H1 (cell line): ENCODE results near the gene SLC26A1. TPM values are rescaled to one million over a fixed set of nuclear protein-coding genes. Genes with fewer than 3 reads are reported as not detected.

Source experiments
- CTCF ChIA-PET: fragments of 300-600 bp; sonication (Branson Sonifier 250); formaldehyde crosslinking; loops from one replicate; lab custom pipeline; 2021; ENCODE audit not compliant: partially characterized antibody; lab: Charles Lee
- POLR2A ChIA-PET: fragments of 300-600 bp; sonication (Branson Sonifier 250); formaldehyde crosslinking; loops from one replicate; lab custom pipeline; 2021; ENCODE audit warnings: inconsistent platforms; ENCODE audit not compliant: partially characterized antibody; lab: Charles Lee
- DNase-seq, 2 experiments: peaks; one replicate each; pipeline versions ENCODE4 v3.0.0 to v3.0.0-alpha.2; 2010 to 2022; ENCODE audit warnings: low spot score in 2 of 2, low read depth in 1 of 2, mixed read lengths in 1 of 2
- FAIRE-seq: peaks from 2 replicates; lab custom pipeline; 2011; peaks lifted over from hg19 to GRCh38; lab: Jason Lieb, UNC
- H2AFZ ChIP-seq: 2 replicates; pipeline ENCODE4 v1.8.1; 2012; ENCODE audit warnings: low read length, inconsistent platforms
- H2AK5ac ChIP-seq: 2 replicates; pipeline ENCODE4 v1.6.1; 2013; ENCODE audit warnings: low read depth, low read length
- H2BK120ac ChIP-seq: replicated peaks from 2 replicates; pipeline ENCODE3; 2013; ENCODE audit warnings: low read depth, low read length, inconsistent platforms
- H2BK12ac ChIP-seq: 2 replicates; pipeline ENCODE4 v1.6.1; 2013; ENCODE audit warnings: low read depth, low read length
- H2BK15ac ChIP-seq: 2 replicates; pipeline ENCODE4 v1.6.1; 2013; ENCODE audit warnings: low read length
- H2BK20ac ChIP-seq: 2 replicates; pipeline ENCODE4 v1.6.1; 2013; ENCODE audit warnings: low read length
- H2BK5ac ChIP-seq: 2 replicates; pipeline ENCODE4 v1.6.1; 2013; ENCODE audit warnings: low read depth, low read length
- H3K14ac ChIP-seq: 2 replicates; pipeline ENCODE4 v1.6.1; 2013; ENCODE audit warnings: inconsistent platforms; ENCODE audit not compliant: insufficient read length
- H3K18ac ChIP-seq: 2 replicates; pipeline ENCODE4 v1.6.1; 2013; ENCODE audit warnings: low read length; ENCODE audit errors: extremely low read depth
- H3K23ac ChIP-seq: 2 replicates; pipeline ENCODE4 v1.6.1; 2013; ENCODE audit warnings: inconsistent platforms; ENCODE audit not compliant: insufficient read length
- H3K23me2 ChIP-seq: 2 replicates; pipeline ENCODE4 v1.6.1; 2013; ENCODE audit warnings: low read depth, low read length
- H3K27ac ChIP-seq: 2 replicates; pipeline ENCODE4 v1.6.1; 2011; ENCODE audit warnings: low read depth, low read length, inconsistent platforms
- H3K27me3 ChIP-seq, 4 experiments: replicated peaks in 1 of 4; 1 replicate in 1 of 4; 2 replicates in 3 of 4; pipeline versions ENCODE4 v1.6.1 to v1.8.1; 2011 to 2013; ENCODE audit warnings: low read length in 3 of 4, mild to moderate bottlenecking in 3 of 4, inconsistent platforms in 2 of 4, mixed read lengths in 2 of 4, moderate library complexity in 1 of 4; ENCODE audit not compliant: control insufficient read depth in 3 of 4, insufficient read depth in 3 of 4; ENCODE audit errors: extremely low read depth in 1 of 4
- H3K36me3 ChIP-seq, 4 experiments: 2 replicates each; pipeline versions ENCODE4 v1.6.1 to v1.8.1; 2011 to 2013; ENCODE audit warnings: mild to moderate bottlenecking in 4 of 4, low read length in 3 of 4, moderate library complexity in 2 of 4, control low read depth in 1 of 4, inconsistent platforms in 1 of 4; ENCODE audit not compliant: insufficient read depth in 4 of 4, control insufficient read depth in 2 of 4
- H3K4ac ChIP-seq: replicated peaks from 2 replicates; pipeline ENCODE3; 2013; ENCODE audit warnings: low read length, low read depth, mixed read lengths, inconsistent platforms; ENCODE audit not compliant: insufficient read length
- H3K4me1 ChIP-seq, 4 experiments: replicated peaks in 1 of 4; 1 replicate in 1 of 4; 2 replicates in 3 of 4; pipeline versions ENCODE4 v1.6.1 to v1.8.1; 2011 to 2013; ENCODE audit warnings: low read length in 3 of 4, inconsistent platforms in 2 of 4, mixed read lengths in 1 of 4; ENCODE audit not compliant: insufficient read depth in 4 of 4, control insufficient read depth in 3 of 4
- H3K4me2 ChIP-seq, 2 experiments: 2 replicates each; pipeline versions ENCODE4 v1.6.1 to v1.8.1; 2011 to 2013; ENCODE audit warnings: low read depth in 2 of 2, low read length in 2 of 2, control low read depth in 1 of 2, inconsistent platforms in 1 of 2, mild to moderate bottlenecking in 1 of 2; ENCODE audit not compliant: insufficient read depth in 1 of 2
- H3K4me3 ChIP-seq, 4 experiments: fragments of 200-600, 300-600 bp in 1 of 4; sonication (generic), shearing (Covaris generic), sonication (Bioruptor Twin) in 1 of 4; 2 replicates each; pipeline versions ENCODE4 v1.5.1 to v1.8.1; 2011 to 2016; ENCODE audit warnings: low read length in 4 of 4, low read depth in 3 of 4, control low read depth in 2 of 4, inconsistent platforms in 2 of 4, mild to moderate bottlenecking in 2 of 4, mixed read lengths in 1 of 4, moderate library complexity in 1 of 4; ENCODE audit not compliant: insufficient read depth in 2 of 4; ENCODE audit errors: extremely low read depth in 1 of 4
- H3K56ac ChIP-seq: replicated peaks from 2 replicates; pipeline ENCODE3; 2013; ENCODE audit warnings: low read depth, mild to moderate bottlenecking, mixed read lengths, low read length, inconsistent platforms; ENCODE audit not compliant: insufficient read length
- H3K79me1 ChIP-seq: 2 replicates; pipeline ENCODE4 v1.6.1; 2013; ENCODE audit warnings: low read depth, low read length, control low read depth
- H3K79me2 ChIP-seq, 2 experiments: 2 replicates each; pipeline versions ENCODE4 v1.6.1 to v1.8.1; 2012 to 2013; ENCODE audit warnings: low read length in 2 of 2, mild to moderate bottlenecking in 2 of 2, inconsistent platforms in 1 of 2; ENCODE audit not compliant: insufficient read depth in 2 of 2, control insufficient read depth in 1 of 2
- H3K9ac ChIP-seq, 4 experiments: replicated peaks in 1 of 4; 1 replicate in 1 of 4; 2 replicates in 3 of 4; pipeline versions ENCODE4 v1.6.1 to v1.8.1; 2011 to 2013; ENCODE audit warnings: low read depth in 3 of 4, low read length in 3 of 4, control low read depth in 2 of 4, mild to moderate bottlenecking in 2 of 4, moderate library complexity in 2 of 4, inconsistent platforms in 1 of 4; ENCODE audit errors: extremely low read depth in 1 of 4
- H3K9me3 ChIP-seq, 2 experiments: 2 replicates each; pipeline versions ENCODE4 v1.6.1 to v1.8.1; 2012 to 2013; ENCODE audit warnings: mild to moderate bottlenecking in 2 of 2, moderate library complexity in 2 of 2, control low read depth in 1 of 2, inconsistent platforms in 1 of 2, low read depth in 1 of 2, low read length in 1 of 2, mixed read lengths in 1 of 2; ENCODE audit not compliant: insufficient read depth in 2 of 2
- H4K20me1 ChIP-seq, 2 experiments: replicated peaks in 1 of 2; 2 replicates each; pipeline versions ENCODE3 to v1.8.1; 2011 to 2013; ENCODE audit warnings: inconsistent platforms in 2 of 2, low read length in 2 of 2, mild to moderate bottlenecking in 1 of 2; ENCODE audit not compliant: insufficient read depth in 2 of 2, control insufficient read depth in 1 of 2
- H4K5ac ChIP-seq: 2 replicates; pipeline ENCODE4 v1.6.1; 2013; ENCODE audit warnings: low read length, low read depth, mixed read lengths, inconsistent platforms; ENCODE audit not compliant: insufficient read length
- H4K8ac ChIP-seq: 2 replicates; pipeline ENCODE4 v1.8.0; 2013; ENCODE audit warnings: mild to moderate bottlenecking, moderate library complexity, low read length, inconsistent platforms; ENCODE audit not compliant: insufficient read depth; ENCODE audit errors: extremely low read depth
- H4K91ac ChIP-seq: replicated peaks from 2 replicates; pipeline ENCODE3; 2013; ENCODE audit warnings: low read length, mixed read lengths, inconsistent platforms; ENCODE audit not compliant: insufficient read length
- CHD1 ChIP-seq: IDR thresholded peaks from 2 replicates; pipeline ENCODE4 v1.6.1; 2012; ENCODE audit warnings: low read depth, low read length, improper control_type of control experiment
- CREB1 ChIP-seq: IDR thresholded peaks from 2 replicates; pipeline ENCODE4 v1.6.1; 2012; ENCODE audit warnings: inconsistent platforms
- EGR1 ChIP-seq: IDR thresholded peaks from 2 replicates; pipeline ENCODE4 v1.6.1; 2011; ENCODE audit warnings: low read depth, low read length, borderline replicate concordance
- KDM4A ChIP-seq: IDR thresholded peaks from one replicate; pipeline ENCODE4 v1.7.1; 2012; ENCODE audit warnings: low read depth, mild to moderate bottlenecking, moderate library complexity, low read length, inconsistent platforms; ENCODE audit not compliant: severe bottlenecking
- SP1 ChIP-seq: IDR thresholded peaks from 2 replicates; pipeline ENCODE4 v1.6.1; 2011; ENCODE audit warnings: low read depth, low read length
- WGBS, 2 experiments: shearing (Covaris generic) in 1 of 2; methylation state at CpG; one replicate each; pipeline versions ENCODE4 v1.1.6 to v1.1.7; 2013 to 2015; ENCODE audit warnings: low lambda C conversion rate in 2 of 2, mixed read lengths in 2 of 2, inconsistent platforms in 1 of 2, low coverage in 1 of 2, missing lambda C conversion rate in 1 of 2; ENCODE audit not compliant: insufficient replicate concordance in 2 of 2, insufficient coverage in 1 of 2, insufficient read length in 1 of 2; ENCODE audit errors: extremely low coverage in 1 of 2, missing lambda C conversion rate in 1 of 2; 5-methylcytosine and 5-hydroxymethylcytosine counted together
- polyA plus RNA-seq, 7 experiments: library from polyadenylated mRNA; depleted of rRNA in 3 of 7; stranded (reverse) in 5 of 7; unstranded in 2 of 7; fragments of >200 nt in 5 of 7; fragments of 200-250 nt in 2 of 7; gene quantifications; 1 replicate in 5 of 7; 2 replicates in 1 of 7; 4 replicates in 1 of 7; pipeline versions ENCODE4 v1.2.1 to v1.2.3, GENCODE V29; 2011 to 2013; ENCODE audit warnings: missing spikeins in 2 of 7, mixed read lengths in 2 of 7
- total RNA-seq: library from RNA; stranded (reverse); fragmentation: NEBNext Ultra II Directional; extraction: Animal tissue kit (Norgen Biotek cat#: 25700); gene quantifications from 2 replicates; pipeline ENCODE4 v1.2.1, GENCODE V29; 2021
- TF ChIP-seq, protein P1 (sequence below): IDR thresholded peaks from 2 replicates; pipeline ENCODE4 v1.6.1; 2012; ENCODE audit warnings: inconsistent platforms
- TF ChIP-seq, protein P2 (sequence below): IDR thresholded peaks from 2 replicates; pipeline ENCODE4 v1.6.1; 2012; ENCODE audit warnings: inconsistent platforms

The SLC26A1 gene
- total and polyA plus RNA-seq, 2 of the 8 experiments (the other 6 are each of a cell fraction or from before 2014, with no cell fraction given): 0.11 TPM; not detected in 1

DNA sequence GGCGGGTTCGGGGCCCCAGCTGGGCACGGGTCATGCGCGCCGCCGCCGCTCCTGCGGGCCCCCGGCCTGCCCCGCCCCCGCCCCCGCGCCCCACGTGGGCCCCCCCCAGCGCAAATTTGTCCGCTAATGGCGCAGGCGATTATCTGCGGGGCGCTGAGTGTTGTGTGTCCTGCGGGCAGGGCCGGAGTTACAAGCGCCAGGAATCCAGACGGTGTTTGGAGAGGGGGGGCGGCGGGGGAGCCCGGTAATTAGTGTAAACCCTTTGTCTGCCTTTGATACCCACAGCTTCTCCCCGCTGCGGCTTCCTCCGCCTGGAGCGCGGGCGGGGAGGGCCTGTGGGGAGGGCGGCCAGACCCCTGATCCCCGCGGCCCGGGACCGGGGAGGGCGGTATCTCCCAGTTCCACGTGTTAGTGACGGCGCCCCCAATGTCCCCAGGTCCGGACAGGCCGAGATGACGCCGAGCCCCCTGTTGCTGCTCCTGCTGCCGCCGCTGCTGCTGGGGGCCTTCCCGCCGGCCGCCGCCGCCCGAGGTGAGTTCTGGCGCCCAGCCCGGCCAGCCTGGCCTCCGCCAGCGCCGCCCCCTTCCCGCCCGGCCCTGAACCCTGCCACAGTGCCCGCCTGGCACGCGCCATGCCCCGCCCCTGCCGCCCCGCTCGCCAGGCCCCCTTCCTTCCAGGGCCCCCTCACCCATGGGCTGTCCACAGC, 19.0 kb upstream of the SLC26A1 start:
- FAIRE-seq (no peak), DNase-seq (no peak)
- no peak overlapping the region for H3K27ac ChIP-seq
- TF ChIP-seq KDM4A (peak; percentile 46), EGR1 (no peak), CHD1 (no peak), SP1 (no peak), CREB1 (0 out of 2 replicates have a peak, but pooled peaks have one; percentile 41)
- TF ChIP-seq, protein P1, sequence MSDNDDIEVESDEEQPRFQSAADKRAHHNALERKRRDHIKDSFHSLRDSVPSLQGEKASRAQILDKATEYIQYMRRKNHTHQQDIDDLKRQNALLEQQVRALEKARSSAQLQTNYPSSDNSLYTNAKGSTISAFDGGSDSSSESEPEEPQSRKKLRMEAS: peak; percentile 36; the same call in 1 of the 2 replicates
- TF ChIP-seq, protein P2, sequence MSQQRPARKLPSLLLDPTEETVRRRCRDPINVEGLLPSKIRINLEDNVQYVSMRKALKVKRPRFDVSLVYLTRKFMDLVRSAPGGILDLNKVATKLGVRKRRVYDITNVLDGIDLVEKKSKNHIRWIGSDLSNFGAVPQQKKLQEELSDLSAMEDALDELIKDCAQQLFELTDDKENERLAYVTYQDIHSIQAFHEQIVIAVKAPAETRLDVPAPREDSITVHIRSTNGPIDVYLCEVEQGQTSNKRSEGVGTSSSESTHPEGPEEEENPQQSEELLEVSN: 0 out of 2 replicates have a peak, but pooled peaks have one; percentile 15
- CTCF ChIA-PET: interaction anchor here (1.0 kb wide), 1 partner anchor 39 kb away, joined by 3 read pairs; no protein-coding TSS in a partner anchor
- no peaks in the 10 kb centered on the region for H3K36me3 ChIP-seq
- H2AFZ ChIP-seq: no peak overlapping the region
- peaks cover 0 to 14% (median 10%) of the 10 kb centered on the region in 4 experiments; a peak in 6 of 7 replicates for H3K4me1 ChIP-seq
- H3K79me1 ChIP-seq: peaks cover 2% of the 10 kb centered on the region; the same call in 1 of the 2 replicates
- no peak overlapping the region for H3K56ac ChIP-seq
- H3K79me2 ChIP-seq: no peaks in the 10 kb centered on the region
- peak overlapping the region; percentile 35 to 72 (median 36); a peak in 6 of 8 replicates for H3K4me3 ChIP-seq
- H4K20me1 ChIP-seq: peaks cover 3 to 20% of the 10 kb centered on the region in 2 experiments
- no peak overlapping the region for H2BK15ac ChIP-seq
- peak overlapping the region; percentile 48 to 70; a peak in 3 of 4 replicates for H3K4me2 ChIP-seq
- H4K8ac ChIP-seq: 0 out of 2 replicates have a peak overlapping the region, but pooled peaks have one; percentile 71
- no peaks in the 10 kb centered on the region for H3K9me3 ChIP-seq
- H2BK12ac ChIP-seq: no peak overlapping the region
- H3K23ac ChIP-seq: no peak overlapping the region
- no peak overlapping the region for H3K18ac ChIP-seq
- 2% methylated on average over 15 of the region's 69 CpGs; no CpG with 5 or more reads in 1 of the 2 experiments for WGBS, 2 experiments
- no peak overlapping the region for H3K14ac ChIP-seq
- peaks cover 18% of the 10 kb centered on the region; the same call in 1 of the 2 replicates for H3K23me2 ChIP-seq
- no peak overlapping the region for H4K5ac ChIP-seq
- no peak overlapping the region for H2BK20ac ChIP-seq
- no peak overlapping the region for H2BK120ac ChIP-seq
- no peak overlapping the region for H2AK5ac ChIP-seq
- peaks cover 21 to 42% (median 38%) of the 10 kb centered on the region in 4 experiments for H3K27me3 ChIP-seq
- POLR2A ChIA-PET: no interaction called here
- H3K9ac ChIP-seq: peak overlapping the region in 1 of 4 experiments; percentile 44; a peak in 1 of 7 replicates
- H3K4ac ChIP-seq: no peak overlapping the region
- no peak overlapping the region for H4K91ac ChIP-seq
- no peak overlapping the region for H2BK5ac ChIP-seq
